HCT116 (cell line): Measurements from ENCODE around the gene SMC1B. TPM values are rescaled to one million over a fixed set of nuclear protein-coding genes. Genes with fewer than 3 reads are reported as not detected.

Experiments
- ATAC-seq: fragments of 200-7000 bp; cut with Tn5 transposase; 2 replicates; pipeline ENCODE4 v1.9.1; 2020; ENCODE audit warnings: mild to moderate bottlenecking, moderate library complexity
- BruUV-seq: library from RNA; stranded (reverse); fragments of 400-500 nt; replicated peaks from 2 replicates; lab custom pipeline; 2021; lab: Mats Ljungman, UMichigan
- CTCF ChIA-PET: fragments of 300-600 bp; sonication (Branson Sonifier 250); formaldehyde crosslinking; loops from one replicate; lab custom pipeline; 2021; ENCODE audit warnings: antibody characterized with exemption; lab: Charles Lee
- POLR2A ChIA-PET: fragments of 300-600, 350-600 bp; sonication (Branson Sonifier 250); formaldehyde crosslinking; loops from one replicate; lab custom pipeline; 2021; ENCODE audit warnings: antibody characterized with exemption; lab: Charles Lee
- RAD21 ChIA-PET, 2 experiments: fragments of 300-600 bp; sonication (Branson Sonifier 250); formaldehyde crosslinking; loops; one replicate each; lab custom pipeline; 2023; ENCODE audit warnings: low total read pairs in 2 of 2; ENCODE audit not compliant: uncharacterized antibody in 2 of 2, unreplicated experiment in 2 of 2, low non-redundant PET in 1 of 2; lab: Charles Lee
- DNase-seq: peaks from one replicate; pipeline ENCODE4 v3.0.0-alpha.2; 2010; ENCODE audit warnings: low read depth, low spot score
- H2AFZ ChIP-seq: fragments of 200-600 bp; shearing (Covaris generic), sonication (generic); 2 replicates; pipeline ENCODE4 v1.6.1; 2017; ENCODE audit warnings: low read depth, mixed run types, mixed read lengths, antibody characterized with exemption, low read length; ENCODE audit not compliant: poor library complexity, severe bottlenecking
- H3K27ac ChIP-seq: 2 replicates; pipeline ENCODE4 v1.5.1; 2012; ENCODE audit warnings: low read depth, low read length
- H3K27me3 ChIP-seq: fragments of 200-600 bp; sonication (generic); 2 replicates; pipeline ENCODE4 v1.6.1; 2016; ENCODE audit warnings: mixed run types, low read length, mixed read lengths; ENCODE audit not compliant: insufficient read depth
- H3K36me3 ChIP-seq, 2 experiments: fragments of 200-500 bp in 1 of 2; fragments of 200-600 bp in 1 of 2; sonication (Bioruptor generic) in 1 of 2; sonication (generic) in 1 of 2; 2 replicates each; pipeline versions ENCODE4 v1.5.1 to v1.6.1; 2014 to 2016; ENCODE audit warnings: low read length in 2 of 2, inconsistent platforms in 1 of 2, mixed read lengths in 1 of 2, mixed run types in 1 of 2; ENCODE audit not compliant: insufficient read depth in 2 of 2, control insufficient read depth in 1 of 2
- H3K4me1 ChIP-seq, 2 experiments: fragments of 200-600 bp in 1 of 2; sonication (generic) in 1 of 2; 2 replicates each; pipeline versions ENCODE4 v1.5.1 to v1.6.1; 2012 to 2017; ENCODE audit warnings: low read length in 2 of 2, inconsistent platforms in 1 of 2, mild to moderate bottlenecking in 1 of 2, mixed read lengths in 1 of 2, mixed run types in 1 of 2, moderate library complexity in 1 of 2; ENCODE audit not compliant: insufficient read depth in 2 of 2, control insufficient read depth in 1 of 2
- H3K4me2 ChIP-seq: fragments of 200-600 bp; sonication (generic); 2 replicates; pipeline ENCODE4 v1.6.1; 2017; ENCODE audit warnings: mixed run types, low read length, mixed read lengths
- H3K4me3 ChIP-seq, 2 experiments: fragments of 200-600 bp in 1 of 2; sonication (generic) in 1 of 2; replicated peaks in 1 of 2; 2 replicates each; pipeline ENCODE4 v1.5.1; 2011 to 2016; ENCODE audit warnings: low read length in 2 of 2, control low read depth in 1 of 2, low read depth in 1 of 2, mild to moderate bottlenecking in 1 of 2, mixed read lengths in 1 of 2, mixed run types in 1 of 2
- H3K79me2 ChIP-seq: fragments of 200-600 bp; sonication (generic); 2 replicates; pipeline ENCODE4 v1.6.1; 2017; ENCODE audit warnings: mild to moderate bottlenecking, mixed run types, low read length, moderate library complexity, mixed read lengths; ENCODE audit not compliant: insufficient read depth
- H3K9ac ChIP-seq: fragments of 200-600 bp; sonication (generic); 2 replicates; pipeline ENCODE4 v1.6.1; 2016; ENCODE audit warnings: low read length, mixed read lengths
- H3K9me2 ChIP-seq: fragments of 200-600 bp; sonication (generic), shearing (Covaris generic); 2 replicates; pipeline ENCODE4 v1.6.1; 2017; ENCODE audit warnings: mixed run types, mild to moderate bottlenecking, moderate library complexity; ENCODE audit not compliant: insufficient read depth
- H3K9me3 ChIP-seq, 2 experiments: fragments of 200-500 bp in 1 of 2; fragments of 200-600 bp in 1 of 2; sonication (Bioruptor generic) in 1 of 2; sonication (generic) in 1 of 2; 2 replicates each; pipeline ENCODE4 v1.6.1; 2014 to 2017; ENCODE audit warnings: low read length in 2 of 2, mixed read lengths in 2 of 2, inconsistent platforms in 1 of 2, low read depth in 1 of 2, mild to moderate bottlenecking in 1 of 2, mixed run types in 1 of 2, moderate library complexity in 1 of 2; ENCODE audit not compliant: control insufficient read depth in 1 of 2, insufficient read depth in 1 of 2
- H4K20me1 ChIP-seq: fragments of 200-600 bp; sonication (generic), shearing (Covaris generic); 2 replicates; pipeline ENCODE4 v1.6.1; 2017; ENCODE audit warnings: mixed run types, mild to moderate bottlenecking, moderate library complexity; ENCODE audit not compliant: insufficient read depth
- EGR1 ChIP-seq: IDR thresholded peaks from 2 replicates; pipeline ENCODE4 v1.6.1; 2012; ENCODE audit warnings: low read depth
- FOSL1 ChIP-seq: IDR thresholded peaks from 2 replicates; pipeline ENCODE4 v1.6.1; 2012; ENCODE audit warnings: low read depth
- JUND ChIP-seq: IDR thresholded peaks from 2 replicates; pipeline ENCODE4 v1.6.1; 2012
- POLR2A ChIP-seq: IDR thresholded peaks from 2 replicates; pipeline ENCODE4 v1.7.0; 2011; ENCODE audit warnings: borderline replicate concordance; ENCODE audit not compliant: insufficient read depth, insufficient read length; ENCODE audit errors: extremely low read depth
- POLR2AphosphoS5 ChIP-seq: IDR thresholded peaks from 2 replicates; pipeline ENCODE4 v1.6.1; 2011; ENCODE audit warnings: mild to moderate bottlenecking, low read depth, low read length, moderate library complexity
- RAD21 ChIP-seq: IDR thresholded peaks from 2 replicates; pipeline ENCODE4 v1.6.1; 2012; ENCODE audit warnings: low read depth, mild to moderate bottlenecking
- REST ChIP-seq: IDR thresholded peaks from 2 replicates; pipeline ENCODE4 v1.6.1; 2012; ENCODE audit warnings: low read depth
- SP1 ChIP-seq: IDR thresholded peaks from 2 replicates; pipeline ENCODE4 v1.6.1; 2012; ENCODE audit warnings: low read depth
- ZNF274 ChIP-seq: fragments of 200-500 bp; sonication (Bioruptor generic); IDR thresholded peaks from 2 replicates; pipeline ENCODE4 v1.6.1; 2014; ENCODE audit warnings: mild to moderate bottlenecking, low read depth, low read length, inconsistent platforms
- intact Hi-C: fragments of 100-400 bp; cut with micrococcal nuclease; formaldehyde crosslinking; loops from 2 replicates; pipeline ENCODE4 v1.10.0; 2022
- total RNA-seq: library from RNA; stranded (reverse); gene quantifications from one replicate; pipeline ENCODE4 v1.2.1, GENCODE V29; 2021; ENCODE audit not compliant: unreplicated experiment
- TF ChIP-seq, protein P1 (sequence below), 3 experiments: fragments of 200-600 bp in 1 of 3; sonication (generic) in 1 of 3; IDR thresholded peaks in 2 of 3; conservative IDR thresholded peaks in 1 of 3; 2 replicates each; pipeline ENCODE4 v1.5.1; 2012 to 2017; ENCODE audit warnings: low read depth in 2 of 3, low read length in 2 of 3, antibody characterized with exemption in 1 of 3, borderline replicate concordance in 1 of 3, control low read depth in 1 of 3, mild to moderate bottlenecking in 1 of 3, mixed read lengths in 1 of 3, mixed run types in 1 of 3, moderate library complexity in 1 of 3; ENCODE audit not compliant: insufficient read depth in 1 of 3

The SMC1B gene
- total RNA-seq, 1 experiment from 2014 or later, result not detected

GRCh38 chr22:45422237-45422983 is 9.0 kb upstream of the SMC1B start:
- TF ChIP-seq ZNF274, result no peak
- Histone ChIP-seq H3K4me1 (no peaks in the 10 kb centered on the region), H3K27ac (no peak overlapping the region), H3K9me2 (no peaks in the 10 kb centered on the region), H2AFZ (no peak overlapping the region), H3K9ac (no peak overlapping the region), H3K36me3 (no peaks in the 10 kb centered on the region; a peak in 1 of 4 replicates), H3K27me3 (no peaks in the 10 kb centered on the region), H3K9me3 (no peaks in the 10 kb centered on the region), H3K4me2 (no peak overlapping the region), H4K20me1 (no peaks in the 10 kb centered on the region), H3K79me2 (no peaks in the 10 kb centered on the region), H3K4me3 (no peak overlapping the region)
- ChIA-PET RAD21 (no interaction called here), POLR2A (interaction anchor here (0.8 kb wide), 1 partner anchor 9 kb away, joined by 3 read pairs; the partner anchor contains the start of genes RIBC2 and SMC1B), CTCF (interaction anchor here (1.2 kb wide), 1 partner anchor 19 kb away, joined by 3 read pairs; no protein-coding TSS in a partner anchor)
- no peak for DNase-seq
- ATAC-seq, result no peak
- no TSS peak for BruUV-seq
- intact Hi-C loops, result no loop called here

DNA sequence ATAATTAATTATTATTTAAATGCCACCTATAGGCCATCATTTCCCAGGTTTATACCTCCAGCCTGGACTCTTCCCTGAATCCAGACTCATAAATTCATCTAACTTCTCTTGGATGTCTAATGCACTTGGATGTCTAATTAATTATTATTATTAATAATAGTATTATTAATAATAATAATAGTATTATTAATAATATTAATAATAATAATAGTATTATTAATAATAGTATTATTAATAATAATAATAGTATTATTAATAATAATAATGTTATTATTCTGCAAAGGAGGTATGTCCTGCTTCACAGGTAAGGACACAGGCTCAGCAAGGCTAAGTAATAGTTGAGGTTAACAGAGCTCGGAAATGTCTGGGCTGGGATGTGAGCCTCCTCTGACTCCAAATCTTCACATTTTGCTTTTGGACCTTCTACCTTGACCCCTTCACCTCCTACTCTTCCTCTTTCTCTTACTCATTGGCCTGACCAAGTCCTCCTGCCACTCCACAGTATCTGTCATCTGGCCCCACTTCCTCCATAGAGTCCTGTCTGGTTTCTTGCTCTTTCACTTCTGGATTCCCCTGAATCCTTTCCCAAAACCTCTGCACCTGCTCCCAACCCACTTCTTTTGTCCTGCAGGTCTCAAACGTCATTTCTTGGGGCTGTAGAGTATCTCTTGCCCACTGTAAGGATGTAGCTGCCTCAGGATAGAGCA is 8.1 kb upstream of the SMC1B start:
- Histone ChIP-seq H3K4me1 (no peaks in the 10 kb centered on the region), H2AFZ (no peak overlapping the region), H3K79me2 (no peaks in the 10 kb centered on the region), H3K9me2 (no peaks in the 10 kb centered on the region), H4K20me1 (no peaks in the 10 kb centered on the region), H3K4me2 (no peak overlapping the region)
- no peak for DNase-seq
- intact Hi-C loops, result no loop called here
- TF ChIP-seq POLR2AphosphoS5 (no peak), REST (no peak), RAD21 (no peak), EGR1 (no peak), ZNF274 (no peak), POLR2A (no peak), SP1 (no peak), FOSL1 (no peak), JUND (no peak)
- TF ChIP-seq, protein P1, sequence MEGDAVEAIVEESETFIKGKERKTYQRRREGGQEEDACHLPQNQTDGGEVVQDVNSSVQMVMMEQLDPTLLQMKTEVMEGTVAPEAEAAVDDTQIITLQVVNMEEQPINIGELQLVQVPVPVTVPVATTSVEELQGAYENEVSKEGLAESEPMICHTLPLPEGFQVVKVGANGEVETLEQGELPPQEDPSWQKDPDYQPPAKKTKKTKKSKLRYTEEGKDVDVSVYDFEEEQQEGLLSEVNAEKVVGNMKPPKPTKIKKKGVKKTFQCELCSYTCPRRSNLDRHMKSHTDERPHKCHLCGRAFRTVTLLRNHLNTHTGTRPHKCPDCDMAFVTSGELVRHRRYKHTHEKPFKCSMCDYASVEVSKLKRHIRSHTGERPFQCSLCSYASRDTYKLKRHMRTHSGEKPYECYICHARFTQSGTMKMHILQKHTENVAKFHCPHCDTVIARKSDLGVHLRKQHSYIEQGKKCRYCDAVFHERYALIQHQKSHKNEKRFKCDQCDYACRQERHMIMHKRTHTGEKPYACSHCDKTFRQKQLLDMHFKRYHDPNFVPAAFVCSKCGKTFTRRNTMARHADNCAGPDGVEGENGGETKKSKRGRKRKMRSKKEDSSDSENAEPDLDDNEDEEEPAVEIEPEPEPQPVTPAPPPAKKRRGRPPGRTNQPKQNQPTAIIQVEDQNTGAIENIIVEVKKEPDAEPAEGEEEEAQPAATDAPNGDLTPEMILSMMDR (IDR thresholded peaks at IDR 0.05 in 2 of 3, conservative IDR thresholded peaks at IDR 0.05 in 1 of 3; ENCODE audit: borderline replicate concordance in 1 of 3, insufficient read depth in 1 of 3, low read depth in 2 of 3, low read length in 2 of 3), result no peak
- TF ChIP-seq, all 23 proteins: peak for 0
- POLR2A ChIA-PET, result no interaction called here
- Histone ChIP-seq H3K27ac (no peak overlapping the region), H3K9ac (no peak overlapping the region), H3K36me3 (no peaks in the 10 kb centered on the region; a peak in 1 of 4 replicates), H3K4me3 (no peak overlapping the region), H3K27me3 (no peaks in the 10 kb centered on the region), H3K9me3 (no peaks in the 10 kb centered on the region)
- CTCF ChIA-PET, result no interaction called here
- RAD21 ChIA-PET, result no interaction called here
- no peak for ATAC-seq
- BruUV-seq, result no TSS peak
